NCI-H510A treated with DMSO at 0.1 percent for 48 hours (cell line): ENCODE results near the gene IQSEC2.

Experiments
- DNase-seq: peaks from one replicate; lab custom pipeline; 2025; lab: John Stamatoyannopoulos, UW

The IQSEC2 gene

GRCh38 chrX:53305219-53305995 lies 24.0 kb upstream of the IQSEC2 start:
- DNase-seq = no peak

DNA sequence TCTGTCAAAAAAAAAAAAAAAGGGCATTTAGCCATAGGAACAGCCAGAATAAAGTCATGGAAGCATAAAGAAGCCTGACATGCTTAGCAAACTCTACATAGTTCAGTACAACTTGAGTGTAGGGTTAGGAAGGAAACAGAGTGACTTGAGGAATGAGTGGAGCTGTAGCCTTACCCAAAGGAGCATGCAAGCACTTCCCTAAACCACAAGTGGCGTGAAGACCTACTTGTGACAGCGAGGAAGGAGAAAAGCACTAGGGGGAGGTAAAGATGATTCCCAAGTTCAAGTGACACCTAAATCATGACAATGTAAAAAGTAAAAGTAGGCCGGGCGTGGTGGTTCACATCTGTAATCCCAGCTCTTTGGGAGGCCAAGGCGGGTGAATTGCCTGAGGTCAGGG lies 21.8 kb upstream of the IQSEC2 start:
- DNase-seq = no peak

DNA sequence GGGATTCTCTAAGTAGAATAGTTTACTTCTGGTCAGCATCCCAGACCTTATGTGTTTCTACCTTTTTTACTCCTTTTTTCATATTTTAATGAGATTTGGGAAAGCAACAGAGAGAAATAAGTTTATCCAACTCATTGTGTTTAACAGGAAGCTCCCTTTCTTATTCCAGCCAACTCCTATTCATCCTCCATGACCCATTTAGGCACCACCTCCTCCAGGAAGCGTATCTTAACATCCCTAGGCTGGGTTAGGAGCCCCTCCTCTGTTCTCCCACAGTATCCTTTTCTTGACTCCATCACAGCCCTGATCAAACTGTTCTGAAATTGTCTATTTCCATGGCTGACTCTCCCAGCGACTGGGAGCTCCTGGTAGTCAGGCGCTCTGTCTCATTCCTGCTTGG lies 18.8 kb upstream of the IQSEC2 start:
- DNase-seq = no peak

DNA sequence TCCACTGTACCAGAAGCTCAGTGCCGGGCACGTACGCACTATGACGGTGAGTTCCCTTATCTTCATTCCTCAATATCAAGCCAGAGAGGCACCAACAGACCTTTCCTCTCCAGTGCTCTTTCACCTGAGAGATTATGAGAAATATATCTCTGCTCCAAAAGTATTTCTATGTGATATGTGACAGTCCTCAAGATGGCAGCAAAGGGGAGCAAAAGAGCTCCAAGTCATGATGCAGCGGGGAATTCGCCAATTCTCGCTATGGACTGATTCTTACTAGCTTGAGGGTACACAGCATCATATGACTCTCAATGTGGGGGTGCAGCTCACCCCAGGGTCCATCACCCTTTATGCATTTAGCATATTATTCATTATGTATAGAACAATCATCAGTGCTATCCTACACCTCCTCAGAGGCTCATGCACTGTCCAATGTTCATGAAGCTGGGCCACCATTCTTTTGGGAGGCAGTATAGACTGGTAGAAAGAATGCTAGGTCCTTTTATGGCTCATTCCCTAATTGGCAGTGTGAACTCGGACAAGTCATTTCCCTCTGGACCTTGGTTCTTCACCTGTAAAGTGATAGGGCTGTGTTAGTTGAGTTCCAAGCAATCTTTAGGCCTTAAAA lies 12.8 kb upstream of the IQSEC2 start:
- no peak for DNase-seq

DNA sequence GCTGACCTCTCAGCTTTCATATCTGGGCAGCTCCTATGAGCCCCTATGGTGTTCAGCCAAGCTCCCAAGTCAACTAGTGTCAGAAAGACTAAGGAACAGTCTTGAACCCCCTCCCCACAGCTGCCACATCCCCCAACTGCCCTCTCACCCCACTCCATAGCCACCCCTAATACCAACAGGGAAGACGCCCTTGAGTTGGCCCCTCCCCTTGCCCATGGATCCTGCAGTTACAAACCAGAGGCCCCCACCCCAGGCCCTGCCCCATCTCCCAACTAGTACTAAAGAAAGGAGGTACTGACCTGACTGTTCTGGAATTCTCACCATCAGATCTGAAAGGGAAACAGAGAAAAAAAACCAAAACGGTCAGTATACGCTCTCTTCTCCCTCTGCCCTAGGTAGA lies 10.2 kb upstream of the IQSEC2 start:
- no peak for DNase-seq

DNA sequence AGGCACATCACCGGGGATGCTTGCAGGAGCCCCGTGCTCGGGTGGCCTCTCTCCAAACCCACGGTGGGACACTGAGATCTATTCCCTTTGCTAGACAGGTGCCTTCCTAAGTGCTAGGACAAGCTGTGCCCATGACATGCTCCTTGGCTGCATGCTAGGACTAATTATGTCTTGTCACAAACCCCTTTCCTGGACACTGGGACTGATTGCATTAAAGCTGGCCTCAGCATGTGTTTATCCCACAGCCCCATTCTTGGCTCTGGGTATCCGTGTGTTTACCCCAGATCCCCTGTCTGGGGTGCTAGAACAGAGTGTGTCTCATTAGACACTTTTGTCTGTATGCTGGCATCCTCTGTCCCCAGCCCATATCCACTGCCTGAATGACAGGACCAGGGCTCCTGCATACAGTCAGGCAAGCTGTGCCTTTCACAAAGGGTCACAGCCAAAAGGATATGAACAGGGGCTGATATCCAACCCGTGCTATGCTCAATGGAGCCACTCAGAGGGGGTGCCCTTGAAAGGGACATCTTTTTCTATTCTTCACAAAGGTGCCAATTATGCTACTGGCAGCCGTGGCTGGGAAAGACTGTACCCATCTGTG lies 9.2 kb upstream of the IQSEC2 start:
- DNase-seq = no peak

DNA sequence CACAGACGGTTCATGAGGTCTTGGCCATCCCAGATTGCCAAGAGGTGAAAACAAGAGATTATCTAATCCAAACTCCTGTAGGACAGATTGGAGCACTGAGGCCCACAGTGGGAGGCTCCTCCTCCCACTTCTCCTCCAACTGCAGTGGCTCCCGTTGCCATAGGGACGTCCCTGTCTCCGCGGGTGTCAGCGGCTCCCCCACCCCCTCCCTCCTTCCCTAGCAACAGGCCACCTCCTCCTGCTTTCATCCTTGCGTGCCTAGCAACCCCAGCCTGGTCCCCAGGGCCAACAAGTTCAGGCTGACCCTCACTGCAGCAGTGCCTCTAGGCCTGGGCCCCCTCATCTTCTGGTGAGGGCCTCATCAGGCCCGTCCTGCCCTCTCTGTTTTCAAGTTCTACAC lies 6.8 kb upstream of the IQSEC2 start:
- peak; percentile 19 for DNase-seq

GRCh38 chrX:53287493-53288138 lies 6.2 kb upstream of the IQSEC2 start:
- DNase-seq = no peak

GRCh38 chrX:53286171-53286570 lies 4.8 kb upstream of the IQSEC2 start:
- DNase-seq = no peak

GRCh38 chrX:53285591-53285990 lies 4.2 kb upstream of the IQSEC2 start:
- DNase-seq = no peak

GRCh38 chrX:53284684-53285447 lies 3.5 kb upstream of the IQSEC2 start:
- peak; percentile 38 for DNase-seq

- DNase-seq = no peak
Measured at GRCh38 chrX:53283567-53283966, 2.2 kb upstream of the IQSEC2 start.

GRCh38 chrX:53283099-53283498 lies 1.7 kb upstream of the IQSEC2 start:
- no peak for DNase-seq

GRCh38 chrX:53281963-53282695 lies 745 bp upstream of the IQSEC2 start:
- DNase-seq = no peak

DNA sequence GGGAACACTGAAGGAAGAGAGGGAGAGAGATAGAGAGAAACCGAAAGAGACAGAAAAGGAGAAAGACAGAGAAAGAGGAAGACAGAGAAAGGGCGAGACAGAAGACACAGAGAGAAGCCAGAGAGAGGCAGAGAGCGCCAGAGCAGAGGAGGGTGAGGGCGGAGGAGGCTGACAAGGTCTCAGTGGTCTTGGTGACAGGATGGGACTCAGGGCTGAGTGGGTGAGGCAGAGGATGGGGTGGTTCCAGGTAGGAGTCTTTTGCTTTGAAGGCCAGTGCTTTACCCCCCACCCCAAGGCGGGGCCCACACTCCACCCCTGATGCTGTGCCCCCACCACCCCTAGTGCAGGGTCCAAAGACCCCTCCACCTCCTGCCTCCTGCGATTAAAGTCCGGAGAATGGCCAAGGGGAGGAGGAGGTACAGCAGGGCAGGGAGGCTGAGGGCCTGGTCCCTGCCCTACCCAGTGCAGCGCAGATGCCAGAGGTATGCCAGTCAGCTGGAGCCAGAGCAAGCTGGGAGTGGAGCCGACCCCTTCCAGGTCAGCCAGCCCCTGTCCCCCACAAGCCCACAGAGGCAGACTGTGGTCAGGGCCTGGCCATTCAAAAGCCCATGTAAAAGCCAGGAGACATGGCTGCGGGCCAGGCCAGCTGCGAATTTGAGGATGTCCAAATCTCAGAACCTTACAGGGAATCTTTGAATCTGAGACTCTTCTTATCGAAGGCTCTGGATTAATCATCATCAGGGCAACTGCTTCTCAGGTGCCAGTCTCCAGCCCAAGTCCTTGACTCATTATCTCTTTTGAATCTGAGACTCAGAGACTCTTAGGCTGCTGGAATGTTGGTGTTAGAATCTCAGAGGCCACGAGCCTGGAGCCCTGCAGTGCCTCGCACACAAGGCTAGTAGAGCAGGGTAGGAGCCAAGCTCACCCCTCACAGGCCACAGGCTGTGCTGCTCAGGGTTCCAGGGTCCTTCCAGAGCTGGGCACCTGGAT lies 758 bp downstream of the IQSEC2 start:
- DNase-seq = no peak

DNA sequence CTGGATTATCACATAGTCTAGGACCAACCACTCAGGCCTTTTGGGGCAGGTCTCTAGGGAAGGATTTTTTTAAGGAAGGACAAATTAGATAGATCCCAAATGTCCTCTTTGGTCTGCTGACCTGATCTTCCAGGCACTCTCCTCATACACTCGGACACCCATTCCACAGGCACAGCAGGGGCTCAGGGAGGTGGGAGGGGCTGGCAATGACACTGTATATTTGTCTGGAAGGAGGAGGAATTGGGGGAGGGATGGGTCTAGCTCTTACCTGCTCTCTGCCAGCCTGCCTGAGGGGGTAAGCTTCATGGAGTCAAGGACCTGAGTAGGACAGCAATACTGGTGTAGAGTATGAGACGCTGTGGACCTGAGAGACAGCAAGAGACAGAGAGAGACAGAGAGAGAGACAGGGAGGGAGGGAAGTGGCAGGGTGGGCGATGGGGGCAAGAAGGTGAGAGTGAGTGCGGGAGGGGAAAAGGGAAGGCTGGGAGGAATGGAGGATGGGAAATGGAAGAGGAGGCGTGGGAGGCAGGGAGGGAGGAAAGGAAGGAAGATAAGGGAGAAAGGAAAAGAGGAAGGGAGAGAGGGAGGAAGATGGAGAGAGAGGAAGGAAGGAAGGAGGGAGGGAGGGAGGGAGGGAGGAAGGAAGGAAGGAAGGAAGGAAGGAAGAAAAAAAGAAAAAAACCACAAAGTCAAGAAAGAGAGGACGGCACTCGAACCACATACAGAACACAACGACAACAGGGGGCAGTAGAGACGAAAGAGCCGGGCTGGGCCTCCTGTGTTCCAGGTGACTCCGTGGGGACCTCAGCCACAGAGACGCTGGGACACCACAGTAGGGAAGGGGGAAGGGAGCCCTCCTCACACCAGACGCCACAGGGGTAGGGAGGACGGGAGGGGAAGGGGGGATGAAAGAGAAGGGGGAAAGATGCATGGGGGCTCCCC lies 1.8 kb downstream of the IQSEC2 start:
- DNase-seq = no peak

- DNase-seq = no peak
Measured at GRCh38 chrX:53272808-53273337, 8.5 kb downstream of the IQSEC2 start.

- DNase-seq = no peak
Measured at GRCh38 chrX:53269536-53270107, 11.8 kb downstream of the IQSEC2 start.
